Measurements from ENCODE around the gene TMEM163. TPM values are rescaled to one million over a fixed set of nuclear protein-coding genes. Genes with fewer than 3 reads are reported as not detected.

TMEM163 gene
- polyA plus RNA-seq, 3 donors = 0.01 TPM; not detected in 2

- Histone ChIP-seq H3K9ac (ENCODE audit: insufficient read depth, low read length, poor library complexity, severe bottlenecking) (no peak overlapping the region), H3K79me2 (ENCODE audit: insufficient read depth, low read length) (no peaks in the 10 kb centered on the region), H4K20me1 (ENCODE audit: insufficient read depth, low read length) (no peaks in the 10 kb centered on the region), H2AFZ (ENCODE audit: insufficient read depth, low read depth, low read length, poor library complexity, severe bottlenecking) (no peak overlapping the region), H3K4me1 (ENCODE audit: control insufficient read depth in 1 of 2, insufficient read depth in 2 of 2, low read length in 2 of 2) (peaks cover 1 to 2% of the 10 kb centered on the region in 2 donors), H3K27ac (ENCODE audit: low read depth in 1 of 2, low read length in 2 of 2) (no peak overlapping the region), H3K4me2 (replicated peaks; ENCODE audit: extremely low read depth, low read length, poor library complexity, severe bottlenecking) (no peak overlapping the region), H3K4me3 (replicated peaks in 1 of 3; ENCODE audit: low read depth in 2 of 3, low read length in 3 of 3) (no peak overlapping the region), H3K9me3 (replicated peaks in 1 of 2; ENCODE audit: control insufficient read depth in 1 of 2, insufficient read depth in 1 of 2, low read length in 2 of 2) (no peaks in the 10 kb centered on the region), H3K27me3 (ENCODE audit: control insufficient read depth in 2 of 2, insufficient read depth in 2 of 2, low read length in 2 of 2) (no peaks in the 10 kb centered on the region), H3K36me3 (replicated peaks in 1 of 2; ENCODE audit: control insufficient read depth in 1 of 2, insufficient read depth in 2 of 2, low read length in 2 of 2) (peaks cover 2 to 39% of the 10 kb centered on the region in 2 donors)
- intact Hi-C loops (cut with micrococcal nuclease) = loop anchor here in 1 of 2 donors (10.0 kb wide), 1 partner anchor 284 kb away; no protein-coding TSS in a partner anchor
- Mint-ChIP-seq H3K4me3 (no peak overlapping the region), H3K27me3 (ENCODE audit: low read depth in 3 of 3) (peaks cover 0 to 2% (median 0%) of the 10 kb centered on the region in 3 donors), H3K9me3 (peaks cover 0 to 3% (median 0%) of the 10 kb centered on the region in 7 donors), H3K36me3 (peaks cover 35 to 50% of the 10 kb centered on the region in 2 donors), H3K4me1 (peaks cover 38% of the 10 kb centered on the region), H3K27ac (no peak overlapping the region)
- TF ChIP-seq, protein P1, sequence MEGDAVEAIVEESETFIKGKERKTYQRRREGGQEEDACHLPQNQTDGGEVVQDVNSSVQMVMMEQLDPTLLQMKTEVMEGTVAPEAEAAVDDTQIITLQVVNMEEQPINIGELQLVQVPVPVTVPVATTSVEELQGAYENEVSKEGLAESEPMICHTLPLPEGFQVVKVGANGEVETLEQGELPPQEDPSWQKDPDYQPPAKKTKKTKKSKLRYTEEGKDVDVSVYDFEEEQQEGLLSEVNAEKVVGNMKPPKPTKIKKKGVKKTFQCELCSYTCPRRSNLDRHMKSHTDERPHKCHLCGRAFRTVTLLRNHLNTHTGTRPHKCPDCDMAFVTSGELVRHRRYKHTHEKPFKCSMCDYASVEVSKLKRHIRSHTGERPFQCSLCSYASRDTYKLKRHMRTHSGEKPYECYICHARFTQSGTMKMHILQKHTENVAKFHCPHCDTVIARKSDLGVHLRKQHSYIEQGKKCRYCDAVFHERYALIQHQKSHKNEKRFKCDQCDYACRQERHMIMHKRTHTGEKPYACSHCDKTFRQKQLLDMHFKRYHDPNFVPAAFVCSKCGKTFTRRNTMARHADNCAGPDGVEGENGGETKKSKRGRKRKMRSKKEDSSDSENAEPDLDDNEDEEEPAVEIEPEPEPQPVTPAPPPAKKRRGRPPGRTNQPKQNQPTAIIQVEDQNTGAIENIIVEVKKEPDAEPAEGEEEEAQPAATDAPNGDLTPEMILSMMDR (IDR thresholded peaks at IDR 0.05) = no peak
- 7% methylated on average over 3 of the region's 3 CpGs for WGBS (ENCODE audit: insufficient coverage)
- DNase-seq = no peak
Observed at GRCh38 chr2:134408386-134408785, 310.4 kb downstream of the TMEM163 start.

DNA sequence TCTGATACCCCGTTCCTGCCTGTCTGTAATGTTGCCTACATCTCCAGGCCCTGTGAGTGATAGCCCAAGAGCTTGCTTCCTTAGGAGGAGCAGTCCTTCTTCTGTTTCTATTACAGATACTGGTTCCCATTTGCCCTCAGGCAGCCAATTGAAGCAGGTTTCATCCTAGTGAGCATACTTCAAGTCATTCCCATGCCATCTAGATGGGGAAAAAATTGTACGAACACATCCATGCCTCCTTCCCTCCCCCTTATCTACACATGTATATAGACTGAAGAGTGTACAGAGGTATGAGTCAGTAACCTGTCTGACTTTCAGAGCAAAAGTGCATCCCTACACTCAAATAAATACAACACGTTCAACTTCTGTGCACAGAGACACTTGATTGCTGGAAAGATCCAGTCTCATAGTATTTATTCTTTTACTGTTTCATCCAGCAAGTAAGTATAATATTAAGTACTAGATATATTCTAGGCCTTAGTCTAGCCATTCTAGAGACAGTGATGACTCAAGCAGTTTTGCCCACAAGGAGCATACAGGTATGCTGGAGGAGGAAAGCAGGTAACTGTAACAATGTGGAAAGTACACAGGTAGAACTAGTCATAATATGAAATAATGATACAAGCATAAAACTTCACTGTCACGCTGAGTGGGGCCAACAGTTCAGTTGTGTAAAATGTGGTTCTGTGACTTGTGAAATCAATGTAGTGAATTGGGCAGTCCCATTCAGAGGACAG is 311.5 kb downstream of the TMEM163 start:
- Histone ChIP-seq H3K27ac (ENCODE audit: low read depth in 1 of 2, low read length in 2 of 2) (no peak overlapping the region), H3K4me2 (replicated peaks; ENCODE audit: extremely low read depth, low read length, poor library complexity, severe bottlenecking) (no peak overlapping the region), H3K79me2 (ENCODE audit: insufficient read depth, low read length) (no peaks in the 10 kb centered on the region), H3K9me3 (replicated peaks in 1 of 2; ENCODE audit: control insufficient read depth in 1 of 2, insufficient read depth in 1 of 2, low read length in 2 of 2) (no peaks in the 10 kb centered on the region), H2AFZ (ENCODE audit: insufficient read depth, low read depth, low read length, poor library complexity, severe bottlenecking) (no peak overlapping the region), H3K4me3 (replicated peaks in 1 of 3; ENCODE audit: low read depth in 2 of 3, low read length in 3 of 3) (no peak overlapping the region), H3K27me3 (ENCODE audit: control insufficient read depth in 2 of 2, insufficient read depth in 2 of 2, low read length in 2 of 2) (no peaks in the 10 kb centered on the region), H4K20me1 (ENCODE audit: insufficient read depth, low read length) (no peaks in the 10 kb centered on the region), H3K9ac (ENCODE audit: insufficient read depth, low read length, poor library complexity, severe bottlenecking) (no peak overlapping the region), H3K36me3 (replicated peaks in 1 of 2; ENCODE audit: control insufficient read depth in 1 of 2, insufficient read depth in 2 of 2, low read length in 2 of 2) (peaks cover 0 to 34% of the 10 kb centered on the region in 2 donors), H3K4me1 (ENCODE audit: control insufficient read depth in 1 of 2, insufficient read depth in 2 of 2, low read length in 2 of 2) (peaks cover 12% of the 10 kb centered on the region in 2 donors)
- 100% methylated on average over 1 of the region's 4 CpGs for WGBS (ENCODE audit: insufficient coverage)
- TF ChIP-seq, protein P1 (IDR thresholded peaks at IDR 0.05) = no peak
- intact Hi-C loops (cut with micrococcal nuclease) = loop anchor here in 1 of 2 donors (10.0 kb wide), 1 partner anchor 283 kb away; no protein-coding TSS in a partner anchor
- Mint-ChIP-seq H3K9me3 (peaks cover 0 to 3% (median 0%) of the 10 kb centered on the region in 7 donors), H3K4me1 (peaks cover 49% of the 10 kb centered on the region), H3K4me3 (no peak overlapping the region), H3K36me3 (peaks cover 32 to 49% of the 10 kb centered on the region in 2 donors), H3K27me3 (ENCODE audit: low read depth in 3 of 3) (peaks cover 0 to 2% (median 0%) of the 10 kb centered on the region in 3 donors), H3K27ac (peak overlapping the region in 2 of 7 donors; percentile 3 to 63)
- no peak for DNase-seq
